ENCODE data around the gene HOXB3. TPM values are rescaled to one million over a fixed set of nuclear protein-coding genes. Genes with fewer than 3 reads are reported as not detected.

Gene HOXB3
- total RNA-seq, 1 donor from 2014 or later: not detected

DNA sequence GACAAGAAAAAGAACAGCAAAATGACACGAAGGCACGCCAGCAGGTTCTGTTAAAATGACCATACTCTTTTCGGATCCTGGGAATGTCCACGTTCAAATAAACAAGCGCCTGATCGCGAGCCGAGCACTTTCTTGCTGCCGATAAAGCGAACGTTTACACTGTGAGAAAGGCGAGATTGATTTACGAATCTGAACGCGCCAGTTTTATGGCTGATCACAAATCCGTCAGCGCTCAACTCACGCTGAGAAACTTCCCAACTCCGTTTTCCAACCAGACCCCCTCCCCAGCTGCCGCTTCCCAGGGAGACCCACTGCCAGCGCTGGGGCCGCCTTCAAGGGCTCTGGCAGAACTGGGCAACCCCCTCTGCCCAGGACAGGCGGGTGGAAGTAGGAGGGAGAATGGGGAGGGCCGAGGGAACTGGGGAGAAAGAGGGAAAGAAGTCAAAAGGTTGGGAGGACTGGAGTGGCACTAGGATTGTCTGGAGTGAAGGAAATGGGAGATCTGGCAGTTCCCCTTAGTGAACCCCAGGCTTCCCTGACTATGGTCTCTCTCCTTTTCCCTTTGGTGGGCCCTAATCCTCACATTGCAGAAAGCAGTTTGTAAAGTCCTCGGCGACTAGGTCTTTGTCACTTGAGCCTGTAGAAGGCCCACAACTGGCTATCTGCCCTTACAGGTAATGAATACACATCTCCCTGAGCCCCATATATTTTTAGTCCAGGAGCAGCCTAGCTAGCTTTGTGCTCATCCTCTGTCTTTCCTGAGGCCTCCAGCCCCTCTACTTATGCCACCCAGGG is 18.8 kb downstream of the HOXB3 start:
- Histone ChIP-seq H2AFZ (replicated peaks) (no peak overlapping the region), H3F3A (ENCODE audit: low read depth) (no peaks in the 10 kb centered on the region), H3K4me3 (no peak overlapping the region), H3K9ac (no peak overlapping the region), H3K36me3 (no peaks in the 10 kb centered on the region), H4K20me1 (ENCODE audit: low read depth) (peaks cover 98% of the 10 kb centered on the region), H3K79me2 (ENCODE audit: low read depth) (no peaks in the 10 kb centered on the region), H3K9me3 (ENCODE audit: low read depth) (no peaks in the 10 kb centered on the region), H3K4me2 (no peak overlapping the region), H3K4me1 (no peaks in the 10 kb centered on the region), H3K27me3 (peaks cover 100% of the 10 kb centered on the region), H3K27ac (no peak overlapping the region)
- Mint-ChIP-seq H3K9me3 (peaks cover 2% of the 10 kb centered on the region), H3K4me1 (no peaks in the 10 kb centered on the region), H3K27me3 (ENCODE audit: insufficient read depth, low read depth) (peaks cover 41% of the 10 kb centered on the region), H3K27ac (no peak overlapping the region), H3K4me3 (no peak overlapping the region), H3K36me3 (no peaks in the 10 kb centered on the region)
- TF ChIP-seq CTCF (IDR thresholded peaks at IDR 0.05): no peak
- peak; percentile 85 for TF ChIP-seq EZH2 (IDR thresholded peaks at IDR 0.05)
- TF ChIP-seq EZH2phosphoT487 (IDR thresholded peaks at IDR 0.05): peak; percentile 48
- DNase-seq (ENCODE audit: low spot score): no peak

DNA sequence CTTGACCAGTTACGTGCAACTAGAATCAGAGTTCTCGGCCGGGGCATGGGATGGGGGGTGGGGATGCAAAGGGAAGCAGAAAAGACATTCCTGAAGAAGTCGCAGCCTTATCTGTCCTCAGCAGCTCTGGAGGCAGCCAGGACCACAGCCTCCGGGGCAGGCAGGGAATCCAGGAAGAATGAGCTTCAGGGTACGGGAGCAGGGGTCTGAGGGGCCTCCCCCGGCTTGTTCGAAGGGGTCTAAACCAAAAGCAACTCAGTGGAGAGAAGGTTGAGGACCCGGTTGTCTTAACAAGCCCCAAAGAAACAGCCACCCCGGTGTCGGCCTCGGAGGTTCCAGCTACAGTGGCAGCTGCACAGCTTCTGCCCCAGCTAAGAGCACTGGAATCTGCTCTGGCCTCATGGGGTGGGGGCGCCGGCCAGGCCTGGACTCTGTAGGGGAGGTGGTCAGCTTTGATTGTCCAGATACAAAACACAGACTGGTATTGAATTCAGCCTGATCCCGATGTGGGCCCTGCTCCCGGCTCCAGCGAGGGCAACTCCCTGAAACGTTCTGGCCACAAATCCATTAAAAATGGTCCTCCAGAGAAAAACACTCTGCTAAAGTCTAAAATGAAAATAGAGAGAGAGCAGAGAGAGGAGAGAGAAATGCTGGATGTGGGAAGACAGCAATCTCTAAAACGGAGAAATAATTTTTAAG is 19.6 kb downstream of the HOXB3 start:
- H3K9me3 ChIP-seq (ENCODE audit: low read depth): no peaks in the 10 kb centered on the region
- no peak overlapping the region for H3K9ac ChIP-seq
- no peaks in the 10 kb centered on the region for H3K36me3 ChIP-seq
- Mint-ChIP-seq H3K27me3 (ENCODE audit: insufficient read depth, low read depth) (peaks cover 34% of the 10 kb centered on the region), H3K36me3 (no peaks in the 10 kb centered on the region), H3K9me3 (peaks cover 2% of the 10 kb centered on the region), H3K4me3 (no peak overlapping the region), H3K27ac (no peak overlapping the region), H3K4me1 (no peaks in the 10 kb centered on the region)
- H3K4me2 ChIP-seq: no peak overlapping the region
- no peak overlapping the region for H3K4me3 ChIP-seq
- H3F3A ChIP-seq (ENCODE audit: low read depth): no peaks in the 10 kb centered on the region
- TF ChIP-seq EZH2phosphoT487 (IDR thresholded peaks at IDR 0.05) (peak; percentile 84), CTCF (IDR thresholded peaks at IDR 0.05) (no peak), EZH2 (IDR thresholded peaks at IDR 0.05) (peak; percentile 95)
- H2AFZ ChIP-seq (replicated peaks): no peak overlapping the region
- no peaks in the 10 kb centered on the region for H3K4me1 ChIP-seq
- no peaks in the 10 kb centered on the region for H3K79me2 ChIP-seq (ENCODE audit: low read depth)
- DNase-seq (ENCODE audit: low spot score): no peak
- peaks cover 100% of the 10 kb centered on the region for H3K27me3 ChIP-seq
- peaks cover 98% of the 10 kb centered on the region for H4K20me1 ChIP-seq (ENCODE audit: low read depth)
- no peak overlapping the region for H3K27ac ChIP-seq

- DNase-seq (ENCODE audit: low spot score): no peak
- Histone ChIP-seq H3K79me2 (ENCODE audit: low read depth) (no peaks in the 10 kb centered on the region), H4K20me1 (ENCODE audit: low read depth) (peaks cover 98% of the 10 kb centered on the region), H3K36me3 (no peaks in the 10 kb centered on the region), H3K9ac (no peak overlapping the region), H3K4me1 (no peaks in the 10 kb centered on the region), H3K4me2 (no peak overlapping the region), H3F3A (ENCODE audit: low read depth) (no peaks in the 10 kb centered on the region), H3K4me3 (no peak overlapping the region), H2AFZ (replicated peaks) (no peak overlapping the region), H3K27me3 (peaks cover 100% of the 10 kb centered on the region), H3K27ac (no peak overlapping the region), H3K9me3 (ENCODE audit: low read depth) (no peaks in the 10 kb centered on the region)
- peaks cover 2% of the 10 kb centered on the region for H3K9me3 Mint-ChIP-seq
- no peaks in the 10 kb centered on the region for H3K4me1 Mint-ChIP-seq
- H3K27me3 Mint-ChIP-seq (ENCODE audit: insufficient read depth, low read depth): peaks cover 28% of the 10 kb centered on the region
- no peak for TF ChIP-seq CTCF (IDR thresholded peaks at IDR 0.05)
- peak; percentile 60 for TF ChIP-seq EZH2phosphoT487 (IDR thresholded peaks at IDR 0.05)
- no peaks in the 10 kb centered on the region for H3K36me3 Mint-ChIP-seq
- no peak overlapping the region for H3K4me3 Mint-ChIP-seq
- no peak overlapping the region for H3K27ac Mint-ChIP-seq
These were observed 20.2 kb downstream of the HOXB3 start for GRCh38 chr17:48569674-48570324.

All from neural progenitor cell (in vitro differentiated cells).